Esophagus mucosa (tissue), 1 donor: ENCODE results near the gene THY1. TPM values are rescaled to one million over a fixed set of nuclear protein-coding genes. Genes with fewer than 3 reads are reported as not detected.
A peak's percentile ranks its signal among the peaks of the same experiment; 100 is the strongest.

ENCODE experiments used
- ATAC-seq: fragments of 200-7000 bp; cut with Tn5 transposase; one replicate; pipeline ENCODE4 v1.9.1; 2020
- total RNA-seq: library from RNA; stranded (reverse); gene quantifications from one replicate; pipeline ENCODE4 v1.2.4, GENCODE V29; 2023
- donor health status: DM: yes; HTN: yes; CAD: no.

THY1 gene
- total RNA-seq, 1 donor from 2014 or later: 3.6 TPM

DNA sequence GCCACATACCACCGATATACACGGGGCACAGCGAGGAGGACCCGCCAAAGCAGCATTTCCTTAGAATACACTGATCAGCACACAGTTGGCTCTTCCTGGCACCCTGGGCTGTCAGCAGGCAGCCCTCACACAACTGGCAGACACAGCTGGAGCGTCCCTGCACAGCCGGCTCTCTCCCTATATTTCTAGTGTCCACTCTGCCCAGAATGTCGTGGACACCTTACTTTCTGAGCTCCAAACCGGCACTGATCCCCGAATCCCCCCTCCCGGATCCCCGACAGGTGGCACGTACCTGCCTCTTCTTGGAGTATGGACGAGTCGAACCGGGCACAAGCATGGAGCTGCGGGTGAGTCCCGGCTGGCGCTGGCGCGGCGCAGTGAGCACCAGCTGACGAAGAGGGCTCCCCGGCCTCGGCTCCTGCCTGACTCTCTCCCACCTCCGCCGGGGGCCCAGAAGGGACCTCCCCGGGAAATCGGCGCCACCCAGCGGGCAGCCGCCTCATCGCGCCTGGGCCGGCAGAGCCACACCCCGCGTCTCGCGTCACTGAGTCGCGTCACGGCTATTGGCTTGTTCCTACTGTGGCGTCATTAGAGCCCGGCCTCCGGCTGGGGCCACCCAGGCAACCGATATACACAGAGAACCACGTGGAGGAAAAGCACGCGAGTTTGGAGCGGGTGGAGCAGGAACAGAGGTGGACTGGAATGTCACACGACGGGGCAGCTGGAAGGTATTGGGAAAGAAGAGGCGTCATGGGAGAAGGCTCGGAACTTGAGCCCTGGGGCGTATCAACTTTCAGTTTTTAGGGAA, 41.6 kb downstream of the THY1 start, which contains the start of gene USP2:
TSS of gene USP2 (minus strand) at position 510 of the 808 bp plus-strand sequence. CDS start 8,210 bp downstream, outside the sequence.
- ATAC-seq: peak; percentile 96

- ATAC-seq: no peak
Measured at GRCh38 chr11:119380827-119381180, 42.2 kb downstream of the THY1 start.

- peak; percentile 57 for ATAC-seq
Measured at GRCh38 chr11:119380160-119380826, 42.7 kb downstream of the THY1 start.

DNA sequence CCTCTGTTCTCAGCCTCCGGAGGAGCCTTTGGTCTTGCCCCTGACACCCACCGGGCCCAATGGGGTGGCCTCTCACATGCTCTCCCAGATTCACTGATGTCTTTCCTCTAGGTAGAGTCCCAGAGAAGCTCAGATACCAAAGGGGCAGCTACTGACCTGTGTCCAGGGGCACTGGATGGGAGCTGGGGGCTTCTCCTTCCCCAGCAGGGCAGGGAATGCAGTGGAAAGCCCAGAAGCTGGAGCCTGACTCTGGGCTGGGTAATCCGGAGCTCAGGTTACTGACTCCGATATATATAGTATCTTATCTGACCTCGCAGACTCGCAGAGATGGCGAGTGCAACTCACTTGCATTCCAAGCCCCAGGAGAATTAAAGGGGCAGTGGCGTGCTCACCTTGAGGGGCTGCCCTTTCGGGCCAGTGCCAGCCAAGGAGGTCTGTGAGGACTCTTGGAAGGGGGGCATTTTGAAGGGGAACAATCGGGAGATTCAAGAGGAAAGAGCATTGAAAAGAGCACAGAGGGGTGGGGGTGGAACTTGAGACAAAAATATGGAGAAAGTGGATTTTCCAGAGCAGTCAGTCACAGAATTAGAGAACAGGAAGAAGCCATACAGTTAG, 44.0 kb downstream of the THY1 start:
- ATAC-seq: no peak

DNA sequence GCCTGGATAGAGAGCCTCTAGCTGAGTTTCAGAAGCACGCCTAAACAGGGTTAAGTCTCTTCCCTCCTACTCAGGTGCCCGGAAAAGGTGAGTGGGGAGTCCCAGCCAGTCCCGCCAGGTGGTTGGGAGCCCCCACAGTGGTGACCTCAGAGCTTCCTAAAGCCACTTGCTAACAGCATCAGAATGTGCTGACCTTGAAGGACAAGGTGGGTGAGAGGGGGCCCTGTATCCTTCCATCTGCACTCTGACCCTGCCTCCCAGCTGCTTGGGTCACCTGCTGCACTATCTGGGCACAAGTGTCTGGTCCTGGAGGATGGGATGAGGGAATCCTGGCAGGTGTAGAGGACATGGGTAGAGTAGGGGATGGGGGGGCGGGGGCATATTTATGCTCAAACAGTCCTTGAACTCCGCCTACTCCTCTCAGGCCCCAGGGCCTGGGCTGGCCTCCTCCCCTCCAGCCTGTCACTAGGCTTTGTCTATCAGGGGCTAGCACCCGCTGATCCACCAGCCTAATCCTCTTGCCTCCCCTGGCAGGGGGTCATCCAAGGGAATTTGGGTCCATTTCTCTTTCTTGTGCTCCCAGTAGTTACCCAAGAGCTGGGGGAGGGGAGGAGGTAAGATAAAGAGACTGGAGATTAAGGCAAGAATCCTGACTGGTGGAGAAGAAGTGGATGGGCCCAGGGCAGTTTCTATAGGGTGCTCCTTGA, 44.9 kb downstream of the THY1 start:
- no peak for ATAC-seq

DNA sequence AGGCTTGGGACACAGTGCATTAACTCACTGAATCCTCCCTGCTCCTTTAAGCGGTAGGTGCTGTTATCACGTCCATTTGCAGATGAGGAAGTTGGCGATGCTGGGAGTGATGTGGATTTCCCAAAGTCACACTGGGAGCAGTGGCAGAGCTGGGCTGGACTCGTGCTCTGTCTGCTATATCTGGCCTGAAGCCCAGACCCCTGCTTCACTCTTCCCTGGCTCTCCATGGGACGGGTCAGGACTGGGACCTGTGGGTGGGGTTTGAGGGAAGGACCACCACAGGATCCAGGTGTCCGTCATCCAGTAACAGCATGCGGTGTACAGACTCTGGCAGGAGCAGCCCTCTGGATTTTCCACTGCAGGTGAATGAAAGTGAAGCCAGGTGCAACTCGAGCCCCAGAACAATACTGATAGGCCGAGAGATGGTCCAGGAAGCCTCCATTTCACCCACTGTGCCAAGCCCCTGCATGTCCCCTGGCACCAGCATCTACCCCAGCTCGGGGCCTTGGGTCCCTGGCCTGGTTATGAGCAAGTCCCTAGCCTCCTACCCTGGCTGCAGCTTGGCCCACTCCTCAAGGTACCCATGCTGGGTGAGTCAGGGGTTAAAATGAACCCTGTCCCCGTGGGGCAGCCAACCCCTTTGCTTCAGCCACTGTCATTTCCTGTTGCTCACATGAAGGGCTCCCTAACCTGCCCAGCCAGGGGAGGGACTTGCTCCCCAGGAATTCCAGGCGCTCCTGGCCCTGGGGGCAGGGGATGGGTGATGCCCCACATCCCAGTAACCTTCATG, 45.7 kb downstream of the THY1 start:
- ATAC-seq: peak; percentile 9

DNA sequence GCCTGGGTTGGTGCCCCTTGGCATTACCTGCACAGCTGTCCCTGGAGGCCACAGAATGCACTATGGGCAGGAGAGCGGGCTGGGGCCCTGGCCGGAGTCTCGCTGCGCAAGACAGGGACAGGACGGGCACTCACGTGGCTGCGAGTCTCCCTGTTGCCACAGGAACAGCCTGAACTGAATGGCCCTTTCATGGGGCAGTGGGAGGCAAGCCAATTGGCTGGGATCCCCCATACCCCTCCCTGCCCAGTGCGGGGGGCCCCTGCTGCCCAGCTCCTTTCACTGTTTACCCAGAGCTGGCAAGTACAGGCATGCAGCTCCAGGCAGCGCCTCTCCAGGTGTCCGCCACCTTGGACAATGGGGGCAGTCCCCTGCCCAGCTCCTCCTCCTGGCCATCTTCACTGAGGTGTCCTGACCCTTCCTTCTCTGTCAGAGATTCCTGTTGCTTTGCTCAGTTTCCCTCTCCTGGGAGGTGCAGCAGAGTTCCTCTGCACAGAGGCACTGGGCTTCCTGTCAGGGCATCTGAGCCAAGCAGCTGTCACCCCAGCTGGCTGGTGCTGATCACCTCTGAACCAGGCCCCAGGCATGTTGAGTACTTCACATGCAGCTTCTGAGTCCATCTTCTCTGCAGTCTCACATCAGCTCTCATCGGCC, 46.6 kb downstream of the THY1 start:
- ATAC-seq: peak; percentile 24

DNA sequence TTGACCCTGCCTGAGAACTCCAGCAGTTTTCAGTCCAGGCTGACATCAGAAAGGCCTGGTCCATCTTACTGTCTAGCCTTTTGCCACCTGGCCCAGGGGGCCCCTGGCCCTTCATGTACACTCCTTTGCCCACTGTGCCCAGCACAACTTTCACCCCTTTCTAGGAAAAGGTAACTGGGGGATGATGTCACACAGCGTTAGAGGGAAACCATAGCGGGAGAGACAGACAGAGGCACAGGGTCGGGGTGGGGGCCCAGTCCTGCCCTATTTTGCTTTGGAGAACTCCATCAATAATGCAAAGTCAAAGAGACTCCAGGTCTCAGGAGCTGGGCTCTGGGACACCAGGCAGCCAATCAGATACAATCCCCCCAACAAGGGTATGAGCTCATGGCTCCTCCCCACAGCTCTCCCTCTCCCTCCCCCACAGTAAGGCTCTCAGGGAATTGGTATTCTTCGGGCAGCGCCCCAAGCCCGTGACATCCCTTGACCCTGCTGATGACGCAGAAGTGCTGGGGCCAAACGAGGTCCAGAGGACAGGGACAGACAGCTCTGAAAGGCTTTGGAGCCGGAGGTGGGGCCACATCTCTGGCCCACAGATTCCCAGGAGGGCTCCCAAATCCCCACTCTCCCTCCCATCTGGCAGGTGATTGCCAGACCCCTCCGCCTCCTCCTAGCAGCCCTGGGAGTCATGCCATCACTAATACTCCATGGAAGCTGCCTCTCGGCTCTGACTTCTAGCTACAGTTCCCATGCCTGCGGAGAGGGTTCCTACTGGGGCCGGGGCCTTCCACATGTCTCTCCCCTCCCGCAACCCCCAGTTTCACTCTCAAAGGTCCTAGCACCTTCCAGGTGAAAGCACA, 47.4 kb downstream of the THY1 start:
- no peak for ATAC-seq

DNA sequence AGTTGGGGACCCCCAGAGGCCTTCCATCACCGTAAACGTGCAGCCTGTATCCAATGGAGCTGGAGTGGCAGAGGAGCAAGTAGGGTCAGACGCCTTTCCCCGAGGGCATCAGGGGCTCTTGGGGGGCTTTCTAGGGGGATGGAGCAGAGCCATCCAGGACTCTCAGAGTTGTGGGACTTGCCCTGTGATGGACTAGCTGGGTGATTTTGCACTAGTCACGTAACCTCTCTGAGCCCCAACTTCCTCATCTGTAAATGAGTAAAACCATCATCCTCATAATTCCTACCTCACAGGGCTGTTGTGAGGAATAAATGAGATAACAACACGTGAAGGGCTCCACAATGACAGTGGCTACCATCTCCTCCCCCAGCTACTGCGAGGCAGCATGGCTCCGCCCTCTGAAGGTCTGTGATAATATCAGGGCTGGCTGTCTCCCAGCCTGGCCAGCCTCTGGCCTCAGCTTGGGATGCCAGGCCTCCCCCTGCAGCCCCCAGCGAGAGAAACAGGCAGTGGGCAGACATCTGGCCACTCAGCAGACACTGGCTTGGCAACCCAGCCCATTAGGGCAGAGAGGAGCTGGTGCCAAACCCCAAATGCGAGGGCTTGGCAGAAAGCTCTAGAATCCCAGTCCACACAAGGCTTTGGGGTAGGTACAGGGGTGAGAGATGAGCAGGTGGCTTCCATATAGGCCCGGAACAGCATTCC, 48.2 kb downstream of the THY1 start:
- no peak for ATAC-seq

DNA sequence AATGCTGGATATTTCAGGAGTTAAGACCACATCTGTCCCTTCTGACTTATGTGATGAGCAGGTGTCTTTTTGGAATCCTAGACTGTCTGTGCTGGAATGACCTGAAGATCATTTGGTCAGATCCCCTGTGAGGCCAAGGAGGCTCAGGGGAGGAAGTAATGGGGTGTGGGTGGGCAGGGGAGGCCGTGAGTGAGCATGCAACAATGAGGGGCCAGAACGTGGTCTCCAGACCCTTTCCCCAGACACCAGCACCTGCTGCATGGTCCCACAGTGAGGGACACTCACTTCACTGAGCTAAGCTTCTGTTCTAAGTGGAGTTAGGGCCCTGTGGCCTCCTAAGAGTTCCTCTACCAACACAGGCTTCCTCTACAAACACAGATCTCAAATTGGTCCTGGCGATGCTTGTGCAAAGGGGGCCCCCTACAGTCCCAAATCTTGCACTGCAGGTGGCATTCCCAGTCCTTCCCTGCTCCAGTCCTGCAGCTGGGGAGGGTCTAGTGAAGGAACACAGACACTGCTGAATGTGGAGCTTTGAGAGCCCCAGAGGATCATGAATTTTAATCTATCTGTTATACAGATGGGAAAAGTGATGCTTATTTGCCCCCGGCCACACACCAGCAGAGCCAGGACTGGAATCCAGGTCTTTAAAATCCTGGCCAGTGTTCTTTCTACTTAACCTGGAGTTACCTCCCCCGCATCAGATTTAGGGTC, 48.9 kb downstream of the THY1 start:
- ATAC-seq: peak; percentile 30

GRCh38 chr11:119373059-119373920, 49.7 kb downstream of the THY1 start:
- ATAC-seq: no peak

DNA sequence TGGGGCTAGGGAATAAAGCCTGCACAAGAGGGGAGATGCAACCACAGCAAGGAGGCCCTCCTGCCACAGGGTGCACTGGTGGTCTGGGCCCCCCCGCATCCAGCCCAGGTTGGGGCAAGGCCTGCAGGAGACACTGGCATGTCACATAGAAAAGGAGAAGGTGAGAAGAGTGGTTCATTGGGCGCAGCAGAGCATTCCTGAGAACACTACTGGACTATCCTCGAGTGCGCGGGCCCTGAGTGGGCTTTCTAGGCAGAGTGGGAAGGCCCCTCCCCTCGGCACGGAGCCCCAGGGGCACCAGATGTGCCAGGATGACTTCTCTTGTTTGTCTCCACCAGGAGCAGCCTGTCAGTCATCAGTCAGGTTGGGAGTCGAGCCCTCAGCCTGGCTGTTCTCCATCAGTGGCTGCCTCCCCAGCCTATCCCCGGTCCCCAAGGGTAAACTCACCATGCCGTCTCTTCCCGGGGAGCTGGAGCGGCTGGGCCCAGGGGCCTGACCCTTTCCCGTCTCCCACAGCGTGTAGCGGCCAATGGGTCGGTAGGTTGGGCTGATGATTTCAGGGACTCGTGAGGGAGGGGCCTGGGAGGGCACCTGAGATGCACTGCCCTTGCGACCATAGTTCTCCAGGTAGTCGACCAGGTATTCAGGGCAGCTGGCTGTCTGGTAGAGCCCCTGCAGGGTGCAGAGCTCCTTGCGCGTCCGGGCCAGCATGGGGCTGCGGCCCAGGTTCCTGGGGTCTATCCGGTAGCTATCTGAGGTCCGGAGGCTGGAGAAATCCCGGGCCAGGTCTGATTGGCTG, 50.5 kb downstream of the THY1 start:
- ATAC-seq: no peak

DNA sequence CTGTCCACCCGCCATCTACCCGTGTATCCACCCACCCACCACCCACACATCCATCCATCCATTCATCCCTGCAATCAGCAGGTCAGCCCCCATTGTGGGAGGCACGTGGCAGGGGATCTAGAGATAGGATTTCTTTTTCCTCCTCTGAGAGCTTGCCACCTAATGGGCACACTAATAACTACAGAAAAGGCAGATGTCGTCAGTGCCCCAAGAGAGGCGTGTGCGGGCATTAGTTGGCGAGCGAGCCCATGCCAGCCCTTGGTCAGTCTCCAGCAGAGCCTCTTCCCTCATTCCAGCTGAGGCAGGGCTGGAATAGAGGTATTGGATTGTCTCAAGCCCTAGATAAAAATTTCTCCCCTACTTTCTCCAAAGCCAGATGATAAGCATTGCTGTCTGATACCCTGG, 51.2 kb downstream of the THY1 start:
- ATAC-seq: peak; percentile 34

- ATAC-seq: no peak
Measured at GRCh38 chr11:119371067-119371601, 51.8 kb downstream of the THY1 start.

DNA sequence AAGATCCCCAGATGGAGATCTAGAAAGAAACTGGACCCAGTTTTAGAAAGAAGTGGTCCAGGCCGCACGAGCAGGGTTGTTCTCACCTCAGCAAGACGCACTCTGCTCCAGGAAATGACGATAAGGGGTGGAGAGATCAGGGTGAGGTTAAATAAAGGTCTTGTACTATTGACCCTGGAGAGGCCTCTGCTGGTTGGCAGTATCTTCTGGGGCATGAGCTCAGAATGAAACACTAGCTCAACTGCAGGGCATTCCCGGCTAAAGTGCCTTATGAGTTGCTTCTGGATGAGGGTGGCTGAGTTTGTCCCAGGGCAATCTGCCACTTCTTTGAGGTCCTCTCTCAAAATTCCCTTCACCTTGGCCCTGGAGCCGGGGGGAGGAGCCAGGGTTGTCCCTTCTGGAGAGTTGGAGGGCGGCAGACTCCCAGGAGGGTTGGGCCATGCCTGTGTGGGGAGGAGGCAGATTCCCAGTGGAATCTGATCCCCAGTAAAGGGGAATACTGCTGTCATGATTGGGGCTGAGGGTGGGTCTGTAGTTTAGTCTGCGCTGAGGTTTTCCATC, 52.4 kb downstream of the THY1 start:
- ATAC-seq: peak; percentile 15

- ATAC-seq: no peak
Measured at GRCh38 chr11:119369132-119369925, 53.6 kb downstream of the THY1 start.
